Right lobe of liver (tissue), 4 donors: ENCODE results near the gene FRS2.

Experiments
- POLR2A ChIP-seq: fragments of 450-650 bp; IDR thresholded peaks from one replicate; pipeline ENCODE4 v1.6.1; 2017; ENCODE audit warnings: antibody characterized with exemption, mild to moderate bottlenecking
- TF ChIP-seq, protein P1 (sequence below), 4 donors: fragments of 200-600 bp in 3 of 4; fragments of 450-650 bp in 1 of 4; IDR thresholded peaks; one replicate each; pipeline versions ENCODE4 v1.5.1 to v1.8.0; 2016 to 2022; ENCODE audit warnings: antibody characterized with exemption in 4 of 4, mild to moderate bottlenecking in 2 of 4
- donor health status: DM: no; HTN: no; CAD: no.
- donor health status: DM: no; HTN: no; CAD: no.
- donor health status: DM: no; HTN: yes; CAD: no.

DNA sequence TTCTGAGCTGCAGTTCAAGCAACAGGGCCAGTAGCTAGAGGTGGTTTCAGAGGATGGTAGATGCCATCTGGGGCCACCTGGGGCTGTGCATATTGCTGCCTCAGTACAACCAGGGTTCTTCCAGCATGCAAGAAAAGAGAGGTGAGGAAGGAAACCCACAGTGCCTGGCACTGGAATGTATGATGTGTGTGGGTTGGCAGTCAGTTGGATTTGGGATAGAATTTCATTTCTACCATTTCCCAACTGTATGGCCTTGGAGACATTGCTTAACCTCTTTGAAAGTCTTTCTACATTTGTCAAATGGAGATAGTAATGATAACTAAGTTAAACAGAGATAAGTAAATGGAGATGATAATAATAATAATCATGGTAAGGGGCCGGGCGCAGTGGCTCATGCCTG lies 150.7 kb downstream of the FRS2 start:
- no peak for TF ChIP-seq POLR2A
- TF ChIP-seq, protein P1, sequence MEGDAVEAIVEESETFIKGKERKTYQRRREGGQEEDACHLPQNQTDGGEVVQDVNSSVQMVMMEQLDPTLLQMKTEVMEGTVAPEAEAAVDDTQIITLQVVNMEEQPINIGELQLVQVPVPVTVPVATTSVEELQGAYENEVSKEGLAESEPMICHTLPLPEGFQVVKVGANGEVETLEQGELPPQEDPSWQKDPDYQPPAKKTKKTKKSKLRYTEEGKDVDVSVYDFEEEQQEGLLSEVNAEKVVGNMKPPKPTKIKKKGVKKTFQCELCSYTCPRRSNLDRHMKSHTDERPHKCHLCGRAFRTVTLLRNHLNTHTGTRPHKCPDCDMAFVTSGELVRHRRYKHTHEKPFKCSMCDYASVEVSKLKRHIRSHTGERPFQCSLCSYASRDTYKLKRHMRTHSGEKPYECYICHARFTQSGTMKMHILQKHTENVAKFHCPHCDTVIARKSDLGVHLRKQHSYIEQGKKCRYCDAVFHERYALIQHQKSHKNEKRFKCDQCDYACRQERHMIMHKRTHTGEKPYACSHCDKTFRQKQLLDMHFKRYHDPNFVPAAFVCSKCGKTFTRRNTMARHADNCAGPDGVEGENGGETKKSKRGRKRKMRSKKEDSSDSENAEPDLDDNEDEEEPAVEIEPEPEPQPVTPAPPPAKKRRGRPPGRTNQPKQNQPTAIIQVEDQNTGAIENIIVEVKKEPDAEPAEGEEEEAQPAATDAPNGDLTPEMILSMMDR (IDR thresholded peaks at IDR 0.05) = no peak
